ENCODE results near the gene WIZ. TPM values are rescaled to one million over a fixed set of nuclear protein-coding genes. Genes with fewer than 3 reads are reported as not detected.

WIZ gene
- total and polyA plus RNA-seq, 2 experiments from 2014 or later = 8.9 to 39.5 TPM

DNA sequence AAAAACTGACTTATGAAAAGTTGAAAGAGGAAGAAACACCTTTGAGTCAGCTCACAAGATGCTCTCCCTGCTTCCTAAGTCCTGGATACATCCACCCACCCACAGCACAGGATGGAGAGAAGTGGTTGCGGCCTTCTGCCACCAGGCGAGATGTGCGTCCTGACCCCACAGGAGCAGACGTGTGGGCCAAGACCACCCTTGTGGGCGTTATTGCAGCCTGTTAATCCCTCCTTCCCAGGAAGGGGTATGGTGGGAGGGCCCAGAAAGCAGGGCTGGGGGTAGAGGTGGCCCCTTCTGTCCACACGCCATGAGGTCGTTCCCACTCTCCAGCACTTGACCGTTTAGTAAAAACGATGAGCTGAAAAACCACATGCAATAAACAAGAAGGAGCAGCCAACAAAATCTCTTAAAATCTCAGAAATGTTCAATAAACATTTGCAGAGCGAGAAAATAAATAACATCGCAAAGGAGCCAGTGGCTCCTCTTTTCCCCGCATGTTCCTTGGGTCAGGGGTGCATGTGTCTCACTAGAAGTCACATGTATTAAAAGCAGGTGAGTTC lies 28.5 kb downstream of the WIZ start:
- H3K4me1 Mint-ChIP-seq = peaks cover 10% of the 10 kb centered on the region
- no peak overlapping the region for H3K27ac Mint-ChIP-seq
- peaks cover 38% of the 10 kb centered on the region for H3K36me3 Mint-ChIP-seq (ENCODE audit: low read depth)

More for the DNA sequence above, 28.5 kb downstream of the WIZ start:
- no peak for ATAC-seq
- peaks cover 5% of the 10 kb centered on the region; the same call in 1 of the 2 replicates for H3K36me3 ChIP-seq (ENCODE audit: insufficient read depth)
- peaks cover 9% of the 10 kb centered on the region; the same call in 1 of the 2 replicates for H3K4me1 ChIP-seq (ENCODE audit: insufficient read depth)
- no peak for DNase-seq (ENCODE audit: low spot score)
- H4K20me1 ChIP-seq (replicated peaks; ENCODE audit: insufficient read depth) = peaks cover 21% of the 10 kb centered on the region
- H3K27me3 ChIP-seq (ENCODE audit: insufficient read depth) = no peaks in the 10 kb centered on the region
- H3K4me3 ChIP-seq = no peak overlapping the region
- no peaks in the 10 kb centered on the region for H3K9me2 ChIP-seq (ENCODE audit: insufficient read depth)
- H3K27me3 Mint-ChIP-seq (ENCODE audit: insufficient read depth, low read depth, poor library complexity) = peaks cover 11% of the 10 kb centered on the region
- no peaks in the 10 kb centered on the region; the same call in 1 of the 3 replicates for H3K9me3 Mint-ChIP-seq
- H3K27ac ChIP-seq (ENCODE audit: low read depth) = no peak overlapping the region
- H3F3A ChIP-seq (replicated peaks; ENCODE audit: low read depth) = peaks cover 20% of the 10 kb centered on the region
- H3K4me3 Mint-ChIP-seq = no peak overlapping the region
- no peak overlapping the region for H3K4me2 ChIP-seq
- TF ChIP-seq, protein P1, sequence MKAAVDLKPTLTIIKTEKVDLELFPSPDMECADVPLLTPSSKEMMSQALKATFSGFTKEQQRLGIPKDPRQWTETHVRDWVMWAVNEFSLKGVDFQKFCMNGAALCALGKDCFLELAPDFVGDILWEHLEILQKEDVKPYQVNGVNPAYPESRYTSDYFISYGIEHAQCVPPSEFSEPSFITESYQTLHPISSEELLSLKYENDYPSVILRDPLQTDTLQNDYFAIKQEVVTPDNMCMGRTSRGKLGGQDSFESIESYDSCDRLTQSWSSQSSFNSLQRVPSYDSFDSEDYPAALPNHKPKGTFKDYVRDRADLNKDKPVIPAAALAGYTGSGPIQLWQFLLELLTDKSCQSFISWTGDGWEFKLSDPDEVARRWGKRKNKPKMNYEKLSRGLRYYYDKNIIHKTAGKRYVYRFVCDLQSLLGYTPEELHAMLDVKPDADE (IDR thresholded peaks at IDR 0.05) = no peak
- TF ChIP-seq, protein P2, sequence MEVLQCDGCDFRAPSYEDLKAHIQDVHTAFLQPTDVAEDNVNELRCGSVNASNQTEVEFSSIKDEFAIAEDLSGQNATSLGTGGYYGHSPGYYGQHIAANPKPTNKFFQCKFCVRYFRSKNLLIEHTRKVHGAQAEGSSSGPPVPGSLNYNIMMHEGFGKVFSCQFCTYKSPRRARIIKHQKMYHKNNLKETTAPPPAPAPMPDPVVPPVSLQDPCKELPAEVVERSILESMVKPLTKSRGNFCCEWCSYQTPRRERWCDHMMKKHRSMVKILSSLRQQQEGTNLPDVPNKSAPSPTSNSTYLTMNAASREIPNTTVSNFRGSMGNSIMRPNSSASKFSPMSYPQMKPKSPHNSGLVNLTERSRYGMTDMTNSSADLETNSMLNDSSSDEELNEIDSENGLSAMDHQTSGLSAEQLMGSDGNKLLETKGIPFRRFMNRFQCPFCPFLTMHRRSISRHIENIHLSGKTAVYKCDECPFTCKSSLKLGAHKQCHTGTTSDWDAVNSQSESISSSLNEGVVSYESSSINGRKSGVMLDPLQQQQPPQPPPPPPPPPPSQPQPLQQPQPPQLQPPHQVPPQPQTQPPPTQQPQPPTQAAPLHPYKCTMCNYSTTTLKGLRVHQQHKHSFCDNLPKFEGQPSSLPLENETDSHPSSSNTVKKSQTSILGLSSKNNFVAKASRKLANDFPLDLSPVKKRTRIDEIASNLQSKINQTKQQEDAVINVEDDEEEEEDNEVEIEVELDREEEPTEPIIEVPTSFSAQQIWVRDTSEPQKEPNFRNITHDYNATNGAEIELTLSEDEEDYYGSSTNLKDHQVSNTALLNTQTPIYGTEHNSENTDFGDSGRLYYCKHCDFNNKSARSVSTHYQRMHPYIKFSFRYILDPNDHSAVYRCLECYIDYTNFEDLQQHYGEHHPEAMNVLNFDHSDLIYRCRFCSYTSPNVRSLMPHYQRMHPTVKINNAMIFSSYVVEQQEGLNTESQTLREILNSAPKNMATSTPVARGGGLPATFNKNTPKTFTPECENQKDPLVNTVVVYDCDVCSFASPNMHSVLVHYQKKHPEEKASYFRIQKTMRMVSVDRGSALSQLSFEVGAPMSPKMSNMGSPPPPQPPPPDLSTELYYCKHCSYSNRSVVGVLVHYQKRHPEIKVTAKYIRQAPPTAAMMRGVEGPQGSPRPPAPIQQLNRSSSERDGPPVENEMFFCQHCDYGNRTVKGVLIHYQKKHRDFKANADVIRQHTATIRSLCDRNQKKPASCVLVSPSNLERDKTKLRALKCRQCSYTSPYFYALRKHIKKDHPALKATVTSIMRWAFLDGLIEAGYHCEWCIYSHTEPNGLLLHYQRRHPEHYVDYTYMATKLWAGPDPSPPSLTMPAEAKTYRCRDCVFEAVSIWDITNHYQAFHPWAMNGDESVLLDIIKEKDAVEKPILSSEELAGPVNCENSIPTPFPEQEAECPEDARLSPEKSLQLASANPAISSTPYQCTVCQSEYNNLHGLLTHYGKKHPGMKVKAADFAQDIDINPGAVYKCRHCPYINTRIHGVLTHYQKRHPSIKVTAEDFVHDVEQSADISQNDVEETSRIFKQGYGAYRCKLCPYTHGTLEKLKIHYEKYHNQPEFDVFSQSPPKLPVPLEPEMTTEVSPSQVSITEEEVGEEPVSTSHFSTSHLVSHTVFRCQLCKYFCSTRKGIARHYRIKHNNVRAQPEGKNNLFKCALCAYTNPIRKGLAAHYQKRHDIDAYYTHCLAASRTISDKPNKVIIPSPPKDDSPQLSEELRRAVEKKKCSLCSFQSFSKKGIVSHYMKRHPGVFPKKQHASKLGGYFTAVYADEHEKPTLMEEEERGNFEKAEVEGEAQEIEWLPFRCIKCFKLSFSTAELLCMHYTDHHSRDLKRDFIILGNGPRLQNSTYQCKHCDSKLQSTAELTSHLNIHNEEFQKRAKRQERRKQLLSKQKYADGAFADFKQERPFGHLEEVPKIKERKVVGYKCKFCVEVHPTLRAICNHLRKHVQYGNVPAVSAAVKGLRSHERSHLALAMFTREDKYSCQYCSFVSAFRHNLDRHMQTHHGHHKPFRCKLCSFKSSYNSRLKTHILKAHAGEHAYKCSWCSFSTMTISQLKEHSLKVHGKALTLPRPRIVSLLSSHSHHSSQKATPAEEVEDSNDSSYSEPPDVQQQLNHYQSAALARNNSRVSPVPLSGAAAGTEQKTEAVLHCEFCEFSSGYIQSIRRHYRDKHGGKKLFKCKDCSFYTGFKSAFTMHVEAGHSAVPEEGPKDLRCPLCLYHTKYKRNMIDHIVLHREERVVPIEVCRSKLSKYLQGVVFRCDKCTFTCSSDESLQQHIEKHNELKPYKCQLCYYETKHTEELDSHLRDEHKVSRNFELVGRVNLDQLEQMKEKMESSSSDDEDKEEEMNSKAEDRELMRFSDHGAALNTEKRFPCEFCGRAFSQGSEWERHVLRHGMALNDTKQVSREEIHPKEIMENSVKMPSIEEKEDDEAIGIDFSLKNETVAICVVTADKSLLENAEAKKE (CRISPR knock-in tag; IDR thresholded peaks at IDR 0.05) = no peak
- no peak for TF ChIP-seq ZNF331 (CRISPR knock-in tag; IDR thresholded peaks at IDR 0.05; ENCODE audit: low read depth)
- TF ChIP-seq EZH2phosphoT487 (IDR thresholded peaks at IDR 0.05; ENCODE audit: unreplicated experiment) = no peak
- TF ChIP-seq NANOG (IDR thresholded peaks at IDR 0.05; ENCODE audit: borderline replicate concordance) = no peak
- TF ChIP-seq JUNB (IDR thresholded peaks at IDR 0.05; ENCODE audit: unreplicated experiment) = no peak
- TF ChIP-seq STAT1 (IDR thresholded peaks at IDR 0.05; ENCODE audit: unreplicated experiment) = no peak
- TF ChIP-seq EZH2 (IDR thresholded peaks at IDR 0.05; ENCODE audit: low read depth, unreplicated experiment) = no peak
- TF ChIP-seq, protein P3, sequence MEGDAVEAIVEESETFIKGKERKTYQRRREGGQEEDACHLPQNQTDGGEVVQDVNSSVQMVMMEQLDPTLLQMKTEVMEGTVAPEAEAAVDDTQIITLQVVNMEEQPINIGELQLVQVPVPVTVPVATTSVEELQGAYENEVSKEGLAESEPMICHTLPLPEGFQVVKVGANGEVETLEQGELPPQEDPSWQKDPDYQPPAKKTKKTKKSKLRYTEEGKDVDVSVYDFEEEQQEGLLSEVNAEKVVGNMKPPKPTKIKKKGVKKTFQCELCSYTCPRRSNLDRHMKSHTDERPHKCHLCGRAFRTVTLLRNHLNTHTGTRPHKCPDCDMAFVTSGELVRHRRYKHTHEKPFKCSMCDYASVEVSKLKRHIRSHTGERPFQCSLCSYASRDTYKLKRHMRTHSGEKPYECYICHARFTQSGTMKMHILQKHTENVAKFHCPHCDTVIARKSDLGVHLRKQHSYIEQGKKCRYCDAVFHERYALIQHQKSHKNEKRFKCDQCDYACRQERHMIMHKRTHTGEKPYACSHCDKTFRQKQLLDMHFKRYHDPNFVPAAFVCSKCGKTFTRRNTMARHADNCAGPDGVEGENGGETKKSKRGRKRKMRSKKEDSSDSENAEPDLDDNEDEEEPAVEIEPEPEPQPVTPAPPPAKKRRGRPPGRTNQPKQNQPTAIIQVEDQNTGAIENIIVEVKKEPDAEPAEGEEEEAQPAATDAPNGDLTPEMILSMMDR (conservative IDR thresholded peaks at IDR 0.05; ENCODE audit: low read depth in 2 of 2) = no peak
- no peak for TF ChIP-seq ZNF114 (CRISPR knock-in tag; IDR thresholded peaks at IDR 0.05)
- TF ChIP-seq CREB1 (CRISPR knock-in tag; IDR thresholded peaks at IDR 0.05; ENCODE audit: low read depth) = no peak
- H3K79me2 ChIP-seq (replicated peaks; ENCODE audit: insufficient read depth) = peaks cover 23% of the 10 kb centered on the region
- no peak overlapping the region for H2AFZ ChIP-seq
